ENCODE results near the gene HECW1.
"Not testable (repeated sequence)": the region's sequence is repeated elsewhere in the genome, so short reads cannot be mapped to it uniquely, and the experiment has no call there.

HECW1 gene

DNA sequence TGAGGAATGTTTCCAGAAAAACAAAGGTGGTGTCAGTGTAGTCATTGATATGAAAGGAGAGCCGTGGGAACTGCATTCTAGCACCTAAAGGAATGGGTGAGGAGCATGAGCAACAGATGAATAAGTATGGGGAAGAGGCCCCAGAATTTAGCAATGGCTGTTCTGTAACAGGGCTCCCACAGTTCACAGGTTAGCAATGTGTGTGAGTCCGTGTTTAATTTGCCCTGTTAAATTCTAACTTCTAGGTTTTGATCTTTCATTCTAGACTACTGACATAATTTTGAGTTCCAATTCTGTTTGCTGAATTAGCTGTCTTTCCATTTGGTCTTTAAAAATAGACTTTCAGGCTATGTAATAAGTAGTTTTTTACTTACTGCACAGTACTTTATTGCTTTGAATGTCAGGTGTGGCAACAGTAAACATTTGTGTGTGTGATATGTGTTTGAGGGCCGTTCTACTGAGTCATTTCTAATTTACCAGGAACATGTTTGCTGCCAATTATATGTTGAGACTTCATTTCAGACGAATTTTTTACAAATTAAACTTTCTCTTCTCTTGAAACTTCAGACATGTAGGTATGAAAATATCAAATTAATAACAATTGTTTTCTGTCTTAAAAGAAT, 479.2 kb downstream of the HECW1 start:
- DNase-seq = no peak
- TF ChIP-seq, protein P1, sequence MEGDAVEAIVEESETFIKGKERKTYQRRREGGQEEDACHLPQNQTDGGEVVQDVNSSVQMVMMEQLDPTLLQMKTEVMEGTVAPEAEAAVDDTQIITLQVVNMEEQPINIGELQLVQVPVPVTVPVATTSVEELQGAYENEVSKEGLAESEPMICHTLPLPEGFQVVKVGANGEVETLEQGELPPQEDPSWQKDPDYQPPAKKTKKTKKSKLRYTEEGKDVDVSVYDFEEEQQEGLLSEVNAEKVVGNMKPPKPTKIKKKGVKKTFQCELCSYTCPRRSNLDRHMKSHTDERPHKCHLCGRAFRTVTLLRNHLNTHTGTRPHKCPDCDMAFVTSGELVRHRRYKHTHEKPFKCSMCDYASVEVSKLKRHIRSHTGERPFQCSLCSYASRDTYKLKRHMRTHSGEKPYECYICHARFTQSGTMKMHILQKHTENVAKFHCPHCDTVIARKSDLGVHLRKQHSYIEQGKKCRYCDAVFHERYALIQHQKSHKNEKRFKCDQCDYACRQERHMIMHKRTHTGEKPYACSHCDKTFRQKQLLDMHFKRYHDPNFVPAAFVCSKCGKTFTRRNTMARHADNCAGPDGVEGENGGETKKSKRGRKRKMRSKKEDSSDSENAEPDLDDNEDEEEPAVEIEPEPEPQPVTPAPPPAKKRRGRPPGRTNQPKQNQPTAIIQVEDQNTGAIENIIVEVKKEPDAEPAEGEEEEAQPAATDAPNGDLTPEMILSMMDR (IDR thresholded peaks at IDR 0.05; ENCODE audit: low read depth, low read length) = no peak
- Histone ChIP-seq H3K9me3 (ENCODE audit: severe bottlenecking) (no peaks in the 10 kb centered on the region), H3K27ac (no peak overlapping the region), H3K27me3 (ENCODE audit: insufficient read depth, low read depth, severe bottlenecking) (no peaks in the 10 kb centered on the region), H3K4me3 (ENCODE audit: low read depth, low read length) (no peak overlapping the region), H3K36me3 (no peaks in the 10 kb centered on the region)

DNA sequence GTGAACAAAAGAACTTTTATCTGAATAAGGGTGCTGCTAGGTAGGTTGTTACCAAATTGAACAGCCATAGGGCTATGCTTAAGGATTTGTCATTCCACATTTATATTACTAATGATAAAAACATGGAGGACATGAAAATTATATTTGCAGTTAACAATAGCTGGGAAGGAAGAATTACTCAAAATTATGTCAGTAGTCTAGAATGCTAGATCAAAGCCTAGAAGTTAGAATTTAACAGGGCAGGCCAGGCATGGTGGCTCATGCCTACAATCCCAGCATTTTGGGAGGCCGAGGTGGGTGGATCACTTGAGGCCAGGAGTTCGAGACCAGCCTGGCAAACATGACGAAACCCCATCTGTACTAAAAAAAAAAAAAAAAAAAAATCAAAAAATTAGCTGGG, 479.9 kb downstream of the HECW1 start:
- Histone ChIP-seq H3K27me3 (ENCODE audit: insufficient read depth, low read depth, severe bottlenecking) (no peaks in the 10 kb centered on the region), H3K27ac (no peak overlapping the region), H3K9me3 (ENCODE audit: severe bottlenecking) (no peaks in the 10 kb centered on the region), H3K4me3 (ENCODE audit: low read depth, low read length) (no peak overlapping the region), H3K36me3 (no peaks in the 10 kb centered on the region)
- no peak for DNase-seq
- TF ChIP-seq, protein P1 (IDR thresholded peaks at IDR 0.05; ENCODE audit: low read depth, low read length) = no peak

DNA sequence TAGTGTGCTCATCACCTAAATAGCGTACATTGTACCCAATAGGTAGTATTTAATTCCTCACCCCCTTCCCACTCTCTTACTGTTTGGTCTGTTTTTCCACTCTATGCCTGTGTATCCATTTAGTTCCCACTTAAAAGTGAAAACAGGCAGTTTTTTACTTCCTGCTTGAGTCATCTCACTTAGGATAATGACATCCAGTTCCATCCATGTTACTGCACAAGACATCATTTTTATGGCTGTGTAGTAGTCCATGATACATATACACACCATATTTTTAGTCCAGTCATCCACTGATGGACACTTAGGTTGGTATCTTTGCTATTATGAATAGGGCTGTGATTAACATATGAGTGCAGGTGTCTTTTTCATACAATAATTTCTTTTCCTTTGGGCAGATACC, 480.6 kb downstream of the HECW1 start:
- H3K36me3 ChIP-seq = no peaks in the 10 kb centered on the region
- H3K27ac ChIP-seq = no peak overlapping the region
- TF ChIP-seq, protein P1 (IDR thresholded peaks at IDR 0.05; ENCODE audit: low read depth, low read length) = no peak
- DNase-seq = no peak
- no peaks in the 10 kb centered on the region for H3K27me3 ChIP-seq (ENCODE audit: insufficient read depth, low read depth, severe bottlenecking)
- no peaks in the 10 kb centered on the region for H3K9me3 ChIP-seq (ENCODE audit: severe bottlenecking)
- no peak overlapping the region for H3K4me3 ChIP-seq (ENCODE audit: low read depth, low read length)

DNA sequence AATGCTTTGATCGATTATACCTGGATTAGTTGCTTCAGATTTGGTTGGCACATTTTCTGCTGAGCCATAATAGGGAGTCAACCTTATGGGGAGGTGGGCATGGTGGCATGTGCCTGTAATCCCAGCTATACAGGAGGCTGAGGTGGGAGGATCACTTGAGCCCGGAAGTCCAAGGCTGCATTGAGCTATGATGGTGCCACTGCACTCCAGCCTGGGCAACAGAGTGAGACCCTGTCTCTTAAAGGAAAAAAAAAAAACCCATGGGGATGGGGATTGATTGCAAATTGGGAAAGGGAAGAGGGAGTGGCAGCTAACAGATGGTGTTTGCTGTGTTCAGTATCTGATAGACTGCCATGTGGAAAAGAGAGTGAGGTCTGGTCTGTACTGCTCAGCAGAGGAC, 481.6 kb downstream of the HECW1 start:
- Histone ChIP-seq H3K27me3 (ENCODE audit: insufficient read depth, low read depth, severe bottlenecking) (no peaks in the 10 kb centered on the region), H3K27ac (no peak overlapping the region), H3K9me3 (ENCODE audit: severe bottlenecking) (no peaks in the 10 kb centered on the region), H3K36me3 (no peaks in the 10 kb centered on the region), H3K4me3 (ENCODE audit: low read depth, low read length) (no peak overlapping the region)
- TF ChIP-seq, protein P1 (IDR thresholded peaks at IDR 0.05; ENCODE audit: low read depth, low read length) = no peak
- no peak for DNase-seq

DNA sequence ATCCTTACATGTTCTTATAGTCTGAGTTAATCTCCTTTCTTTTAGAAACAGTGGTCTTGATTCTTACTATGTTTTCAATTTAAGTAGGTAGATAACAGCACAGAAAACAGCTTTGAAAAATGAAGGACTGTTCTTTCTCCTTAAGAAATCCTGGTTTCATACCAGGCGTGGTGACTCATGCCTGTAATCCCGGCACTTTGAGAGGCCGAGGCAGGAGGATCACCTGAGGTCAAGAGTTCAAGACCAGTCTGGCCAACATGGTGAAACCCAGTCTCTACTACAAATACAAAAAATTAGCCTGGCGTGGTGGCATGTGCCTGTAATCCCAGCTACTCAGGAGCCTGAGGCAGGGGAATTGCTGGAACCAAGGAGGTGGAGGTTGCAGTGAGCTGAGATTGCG, 484.0 kb downstream of the HECW1 start:
- H3K9me3 ChIP-seq (ENCODE audit: severe bottlenecking); H3K27ac ChIP-seq; H3K27me3 ChIP-seq (ENCODE audit: insufficient read depth, low read depth, severe bottlenecking); H3K36me3 ChIP-seq; H3K4me3 ChIP-seq (ENCODE audit: low read depth, low read length): not testable (repeated sequence)
- peak; percentile 19 for DNase-seq

DNA sequence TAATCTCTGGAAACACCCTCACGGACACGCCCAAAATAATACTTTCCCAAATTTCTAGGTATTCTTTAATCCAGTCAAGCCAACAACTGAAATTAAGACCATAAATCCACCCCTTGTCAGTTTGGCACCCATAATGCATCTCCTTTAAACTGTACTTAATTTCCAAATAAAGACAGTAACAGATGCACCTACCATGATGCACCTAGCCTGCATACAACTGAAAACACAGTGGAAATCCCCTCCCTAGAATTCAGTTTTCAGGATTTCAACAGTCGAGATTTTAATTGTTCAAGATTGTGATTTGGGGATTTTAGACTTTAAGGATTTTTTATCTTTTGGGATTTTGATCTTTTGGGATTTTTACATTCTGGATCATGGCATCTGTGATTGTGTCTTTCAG, 487.6 kb downstream of the HECW1 start:
- DNase-seq = no peak
- TF ChIP-seq, protein P1 (IDR thresholded peaks at IDR 0.05; ENCODE audit: low read depth, low read length) = no peak
- Histone ChIP-seq H3K27ac (no peak overlapping the region), H3K36me3 (no peaks in the 10 kb centered on the region), H3K4me3 (ENCODE audit: low read depth, low read length) (no peak overlapping the region), H3K9me3 (ENCODE audit: severe bottlenecking) (no peaks in the 10 kb centered on the region), H3K27me3 (ENCODE audit: insufficient read depth, low read depth, severe bottlenecking) (no peaks in the 10 kb centered on the region)
